Hippocampal formation (tissue), 2 donors: ENCODE data around the gene DRD4.

ENCODE experiments used
- DNase-seq, 2 donors: peaks; one replicate each; lab custom pipeline; 2025; lab: John Stamatoyannopoulos, UW

DRD4 gene

DNA sequence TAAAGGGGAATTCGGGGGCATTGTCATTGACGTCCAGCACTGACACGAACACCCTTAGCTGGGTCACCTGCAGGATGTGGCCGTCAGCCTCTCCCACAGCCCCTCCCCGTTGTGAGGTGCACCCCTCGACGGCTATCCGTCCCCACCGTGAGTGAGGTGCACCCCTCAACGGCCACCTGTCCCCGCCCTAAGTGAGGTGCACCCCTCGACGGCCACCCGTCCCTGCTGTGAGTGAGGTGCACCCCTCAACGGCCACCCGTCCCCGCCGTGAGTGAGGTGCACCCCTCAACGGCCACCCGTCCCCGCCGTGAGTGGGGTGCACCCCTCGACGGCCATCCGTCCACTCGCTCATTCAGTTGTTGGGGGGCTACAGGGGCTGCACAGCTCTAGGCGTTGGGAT is 15.2 kb upstream of the DRD4 start:
- no peak for DNase-seq

DNA sequence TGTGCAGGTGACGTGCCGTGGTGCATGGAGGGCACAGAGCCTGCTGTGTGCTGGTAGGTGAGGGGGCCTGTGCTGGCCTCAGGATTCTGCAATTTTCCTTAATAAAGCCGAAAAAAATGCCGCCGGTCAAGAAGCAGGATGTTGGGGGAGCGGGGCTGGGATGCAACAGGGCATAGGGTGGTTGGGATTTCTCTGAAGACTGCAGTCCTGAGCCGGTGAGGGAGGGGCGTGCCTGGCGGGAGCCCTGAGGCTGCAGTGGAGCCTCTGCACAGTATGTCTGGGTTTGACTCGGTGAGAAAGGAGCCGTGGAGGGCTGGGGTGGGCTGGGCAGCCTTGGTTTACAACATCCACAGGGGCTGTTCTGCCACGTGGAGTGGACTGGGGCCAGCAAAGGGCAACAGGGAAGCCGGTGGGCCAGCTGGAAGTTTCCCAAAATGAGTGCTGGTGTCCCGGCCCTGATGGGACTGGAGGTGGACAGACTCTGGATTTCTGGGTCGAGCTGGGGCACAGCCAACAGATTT is 13.7 kb upstream of the DRD4 start:
- DNase-seq: no peak

DNA sequence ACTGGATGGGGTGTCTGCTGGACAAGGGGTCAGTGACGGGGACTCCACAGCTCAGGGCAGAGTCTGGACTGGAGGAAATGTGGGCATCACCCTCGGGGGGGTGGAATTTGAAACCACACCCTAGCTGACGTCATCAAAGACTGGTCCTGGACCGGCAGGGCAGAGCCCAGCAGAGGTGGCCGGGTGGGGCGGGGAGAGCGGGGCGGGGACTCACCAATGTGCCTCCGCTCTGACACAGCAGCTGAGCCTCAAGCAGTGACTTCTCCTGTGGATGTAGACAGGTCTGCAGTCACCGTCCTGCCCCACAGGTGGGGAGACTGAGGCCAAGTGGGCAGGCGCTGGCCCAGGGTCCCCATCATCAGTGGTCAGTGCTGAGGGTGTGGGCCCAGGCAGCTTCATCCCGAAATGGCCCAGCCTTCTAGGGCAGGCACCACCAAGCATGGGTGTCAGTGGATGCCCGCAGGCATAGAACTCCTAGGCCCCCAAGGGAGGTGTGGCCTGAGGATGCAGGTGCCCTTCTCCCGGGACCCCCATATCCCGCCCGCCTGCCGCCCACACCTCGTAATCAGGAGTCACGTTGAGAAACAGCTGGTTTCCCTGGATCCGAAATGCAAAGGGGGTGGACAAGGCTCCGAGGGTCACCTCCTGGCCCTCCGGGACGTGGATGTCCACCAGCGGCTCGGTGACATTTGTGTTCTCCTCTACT is 12.9 kb upstream of the DRD4 start:
- no peak for DNase-seq

DNA sequence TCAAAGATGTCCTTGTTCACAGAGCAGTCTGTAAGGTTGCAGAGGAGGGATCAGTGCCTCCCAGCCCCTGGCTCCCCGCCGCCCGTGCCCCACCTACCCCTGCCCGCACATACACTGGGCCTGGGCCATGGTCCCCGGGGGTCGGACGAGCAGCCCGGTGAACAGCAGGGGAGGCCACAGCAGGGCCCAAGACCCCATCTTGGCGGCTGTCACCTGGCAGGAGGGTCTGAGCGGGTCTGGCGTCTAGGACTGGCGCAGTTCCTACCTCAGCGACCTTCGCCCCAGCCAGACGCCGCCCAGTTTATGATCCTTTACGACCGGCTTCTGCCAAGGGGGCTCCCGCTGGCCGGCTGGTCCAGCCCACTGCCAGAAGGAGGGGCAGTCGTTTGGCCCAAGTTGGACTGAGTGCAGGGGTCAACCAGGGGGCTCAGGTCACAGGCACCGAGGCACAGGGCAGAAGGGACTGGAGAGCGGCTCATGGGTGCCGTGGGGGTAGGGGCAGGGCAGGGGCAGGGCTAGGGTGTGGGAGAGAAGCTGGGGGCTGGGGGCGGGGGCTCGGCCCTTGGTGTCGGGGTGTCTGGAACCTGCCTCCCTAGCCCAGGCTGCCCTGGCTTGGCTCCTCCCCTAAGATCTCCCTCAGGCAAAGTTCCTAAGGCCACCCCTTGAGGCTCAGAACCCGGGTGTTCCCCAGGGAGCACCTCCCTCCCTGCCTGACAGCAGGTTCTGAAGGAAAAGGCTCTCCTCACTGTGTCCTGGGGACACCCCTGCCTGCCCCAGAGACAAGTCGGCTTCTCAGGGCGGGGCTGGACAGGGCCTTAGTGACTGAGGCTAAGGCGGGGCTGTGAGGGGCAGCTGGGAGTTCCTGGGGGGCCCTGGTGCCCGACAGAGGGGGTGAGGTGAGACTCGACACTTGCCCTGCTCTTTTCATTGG is 12.1 kb upstream of the DRD4 start, which contains the start of gene CDHR5:
TSS of gene CDHR5 (minus strand) at position 251 of the 931 bp plus-strand sequence. CDS start at position 198, 53 bp downstream.
- no peak for DNase-seq

DNA sequence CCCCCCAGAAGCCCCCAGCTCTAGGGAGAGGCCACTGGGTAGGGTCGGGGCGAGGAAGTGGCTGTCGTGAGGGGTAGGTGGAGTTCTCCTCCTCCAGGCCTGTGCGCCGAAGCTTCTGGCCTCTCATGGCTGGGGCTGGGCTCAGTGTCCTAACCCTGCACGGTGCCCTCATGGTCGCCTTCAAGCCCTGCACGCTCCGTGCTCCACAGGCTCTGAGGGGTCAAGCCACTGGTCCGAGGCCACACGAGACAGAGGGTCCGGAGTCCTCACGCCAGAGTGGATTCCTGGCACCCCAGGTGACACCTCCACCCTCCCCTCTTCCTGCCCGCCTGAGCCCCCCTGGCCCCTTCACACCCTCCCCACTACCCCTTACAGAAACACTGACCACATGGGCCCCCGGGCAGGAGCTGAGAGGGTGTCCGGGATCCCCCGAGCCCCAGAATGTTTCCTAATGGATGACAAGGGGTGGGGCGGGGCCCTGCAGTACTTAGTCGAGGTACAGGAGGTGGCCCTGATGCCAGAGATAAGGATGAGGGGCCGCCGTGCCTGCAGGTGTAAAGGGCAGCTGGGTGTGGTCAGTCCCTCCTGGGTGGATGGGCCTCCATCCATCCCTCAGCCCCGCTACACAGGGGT is 11.3 kb upstream of the DRD4 start:
- no peak for DNase-seq

DNA sequence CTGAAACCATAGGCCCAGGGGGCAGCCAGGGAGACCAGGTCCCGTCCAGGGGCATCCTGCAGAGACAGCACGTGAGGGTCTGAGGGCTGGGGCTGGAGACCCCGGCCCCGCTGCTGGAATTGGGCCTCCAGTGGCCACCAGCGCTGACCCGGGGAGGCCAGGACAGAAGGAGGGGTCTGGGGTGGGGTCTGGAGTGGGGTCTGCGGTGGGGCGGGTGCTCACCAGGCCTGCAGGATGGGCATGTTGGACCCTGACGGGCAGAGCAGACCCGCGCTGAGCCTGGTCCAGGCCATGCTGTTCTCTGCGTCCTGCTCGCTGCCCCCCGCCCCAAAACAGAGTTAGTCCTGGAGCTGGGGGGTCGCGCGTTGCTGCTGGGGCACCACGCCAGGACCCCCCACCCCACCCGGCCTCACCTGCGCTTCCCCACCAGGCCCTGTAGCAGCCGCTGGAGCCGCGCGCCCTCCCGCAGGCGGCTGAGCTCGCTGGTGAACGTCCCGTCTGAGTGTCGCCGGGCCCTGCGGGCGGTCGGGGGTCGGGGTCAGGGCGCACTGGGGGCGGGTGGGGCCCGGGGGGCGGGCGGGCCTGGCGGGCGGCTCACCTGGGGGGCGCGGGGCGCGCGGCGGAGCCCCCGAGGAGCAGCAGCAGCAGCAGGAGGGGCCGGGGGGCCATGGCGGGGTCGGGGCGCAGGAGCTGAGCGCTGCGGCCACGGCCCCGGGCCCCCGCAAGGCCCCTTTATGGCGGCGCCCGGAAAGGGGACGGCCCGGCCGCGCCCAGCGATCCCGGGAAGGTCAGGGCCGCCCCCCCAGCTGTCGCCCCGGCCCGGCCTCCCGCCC is 10.4 kb upstream of the DRD4 start, which contains the start of gene SCT:
TSS of gene SCT (minus strand) at position 707 of the 833 bp plus-strand sequence. CDS start at position 669, 38 bp downstream.
- no peak for DNase-seq

DNA sequence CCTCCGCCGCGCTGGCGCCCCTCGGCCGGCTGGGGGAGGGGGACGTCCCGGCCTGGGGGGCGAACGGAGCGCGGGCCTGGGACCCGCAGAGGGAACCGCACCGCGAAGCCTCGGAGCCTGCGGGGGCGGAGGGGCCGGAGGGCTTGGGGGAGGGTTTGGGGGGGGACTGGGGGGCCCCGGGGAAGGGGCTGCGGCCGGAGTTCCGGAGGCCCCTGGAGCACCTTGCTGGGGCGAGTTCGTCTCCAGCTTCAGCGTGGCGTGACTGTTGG is 9.8 kb upstream of the DRD4 start:
- no peak for DNase-seq

DNA sequence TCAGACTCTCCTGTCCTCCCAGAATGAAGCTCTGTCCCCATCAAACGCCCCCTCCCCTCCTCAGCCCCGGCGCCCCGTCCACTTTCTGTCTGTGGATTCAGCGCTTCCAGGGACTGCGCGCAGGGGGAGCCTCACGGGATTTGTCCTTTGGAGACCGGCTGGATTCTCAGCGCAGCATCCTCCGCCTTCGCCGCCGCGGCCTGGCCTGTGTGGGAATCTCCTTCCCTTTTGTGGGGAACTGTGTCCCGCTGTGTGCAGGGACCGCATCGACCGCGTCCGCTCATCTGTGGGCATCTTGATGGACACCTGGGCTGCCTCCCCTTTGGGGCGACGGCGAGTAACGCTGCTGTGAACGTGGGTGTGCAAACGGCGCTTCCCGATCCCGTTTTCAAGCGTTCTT is 9.0 kb upstream of the DRD4 start:
- no peak for DNase-seq

DNA sequence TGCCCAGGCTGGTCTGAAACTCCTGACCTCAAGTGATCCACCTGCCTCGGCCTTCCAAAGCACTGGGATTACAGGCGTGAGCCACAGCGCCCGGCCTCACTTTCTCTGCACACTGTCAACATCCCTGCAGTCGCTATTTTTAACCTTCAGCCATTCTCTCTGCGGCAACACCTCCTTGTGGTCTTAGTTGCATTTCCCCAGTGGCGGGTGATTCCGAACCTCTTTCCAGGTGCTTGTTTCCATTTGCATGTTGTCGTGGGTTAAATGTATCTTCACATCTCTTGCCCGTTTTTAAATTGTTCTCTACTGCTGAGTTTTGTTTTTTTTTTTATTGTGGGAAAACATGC is 7.9 kb upstream of the DRD4 start:
- no peak for DNase-seq

DNA sequence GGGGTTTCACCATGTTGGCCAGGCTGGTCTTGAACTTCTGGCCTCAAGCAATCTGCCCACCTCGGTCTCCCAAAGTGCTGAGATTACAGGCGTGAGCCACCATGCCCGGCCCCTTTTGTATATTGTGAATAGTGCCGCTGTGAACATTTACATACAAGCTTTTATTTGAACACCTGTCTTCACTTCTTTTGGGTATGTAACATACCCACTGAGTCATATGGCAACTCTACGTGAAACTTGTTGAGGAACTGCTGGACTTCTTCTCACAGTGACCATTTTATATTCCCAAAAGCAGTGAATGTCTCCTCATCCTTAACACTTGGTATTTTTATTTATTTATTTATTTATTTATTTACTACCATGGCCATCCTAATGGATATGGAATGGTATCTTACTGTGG is 6.2 kb upstream of the DRD4 start:
- no peak for DNase-seq

DNA sequence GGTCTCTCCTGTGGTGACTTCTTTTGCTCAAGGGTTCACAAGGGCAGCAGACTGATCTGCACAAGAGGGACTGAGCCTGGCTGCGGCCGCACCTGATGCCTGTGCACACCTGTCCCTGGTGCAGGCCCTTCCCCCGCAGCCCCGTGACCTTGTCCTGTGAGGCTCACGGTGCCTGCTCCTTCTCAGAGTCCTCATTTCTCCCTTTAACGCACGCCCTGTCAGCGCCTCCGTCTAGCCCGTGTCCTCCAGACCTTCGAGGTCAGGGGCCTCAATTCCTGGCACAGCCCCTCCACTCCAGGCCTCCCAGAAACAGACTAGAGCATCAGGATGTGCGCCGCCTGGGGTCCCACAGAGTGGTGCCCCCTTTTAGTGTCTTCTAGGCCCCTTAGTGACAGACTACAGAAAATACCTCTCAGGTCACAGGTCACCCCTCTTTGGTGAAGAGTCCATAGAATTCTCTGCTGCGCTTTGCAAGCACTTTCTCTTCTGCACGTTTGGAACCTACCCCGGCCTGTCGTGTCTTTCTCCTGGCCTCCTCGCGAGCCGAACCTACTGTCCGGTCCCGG is 1.0 kb upstream of the DRD4 start:
- no peak for DNase-seq

DNA sequence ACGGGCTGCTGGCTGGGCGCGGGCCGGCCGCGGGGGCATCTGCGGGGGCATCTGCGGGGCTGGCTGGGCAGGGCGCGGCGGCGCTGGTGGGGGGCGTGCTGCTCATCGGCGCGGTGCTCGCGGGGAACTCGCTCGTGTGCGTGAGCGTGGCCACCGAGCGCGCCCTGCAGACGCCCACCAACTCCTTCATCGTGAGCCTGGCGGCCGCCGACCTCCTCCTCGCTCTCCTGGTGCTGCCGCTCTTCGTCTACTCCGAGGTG is 194 bp downstream of the DRD4 start:
- DNase-seq: no peak

DNA sequence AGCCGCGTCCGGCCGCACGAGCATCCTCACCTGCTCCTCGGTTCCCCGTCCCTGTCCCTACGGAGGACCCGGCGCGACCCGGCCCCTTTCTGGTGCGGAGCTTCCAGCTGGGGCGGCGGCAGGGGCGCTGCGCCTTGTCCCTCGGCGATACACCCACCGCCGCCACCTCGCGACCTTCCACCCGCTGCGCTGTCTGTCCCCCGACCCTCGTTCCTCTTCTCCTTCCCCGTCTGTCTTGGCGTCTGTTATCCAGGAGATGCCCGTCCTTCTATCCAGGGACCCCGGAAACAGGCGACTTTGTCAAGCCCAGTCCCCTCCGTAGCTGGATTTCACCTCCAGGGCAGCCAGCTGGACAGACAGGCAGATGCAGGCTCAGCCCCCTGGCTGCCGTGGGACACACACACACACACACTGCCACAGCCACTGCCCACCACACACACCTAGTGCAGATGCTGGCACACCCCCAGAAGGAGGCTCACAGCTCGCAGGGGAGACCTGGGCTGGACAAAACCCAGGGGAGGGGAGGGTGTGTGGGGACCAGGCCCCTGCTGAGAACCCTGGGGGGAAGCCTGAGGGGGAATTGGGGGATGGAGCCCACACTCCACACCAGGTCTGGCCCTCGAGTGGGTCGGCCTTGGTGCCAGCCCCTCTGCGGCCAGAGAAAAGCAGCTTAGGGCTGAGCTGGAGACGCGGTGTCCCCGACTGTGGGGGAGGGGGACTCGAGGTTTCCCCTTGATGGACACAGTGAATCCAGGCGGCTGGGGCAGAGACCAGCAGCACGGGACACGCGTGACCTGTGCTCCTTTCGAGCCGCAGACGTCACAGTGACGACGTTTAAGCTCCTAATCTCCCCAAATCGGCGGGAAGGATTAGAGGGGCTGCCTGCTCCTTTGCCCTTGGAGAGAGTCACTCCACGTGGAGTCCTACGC is 788 bp downstream of the DRD4 start:
- DNase-seq: no peak

DNA sequence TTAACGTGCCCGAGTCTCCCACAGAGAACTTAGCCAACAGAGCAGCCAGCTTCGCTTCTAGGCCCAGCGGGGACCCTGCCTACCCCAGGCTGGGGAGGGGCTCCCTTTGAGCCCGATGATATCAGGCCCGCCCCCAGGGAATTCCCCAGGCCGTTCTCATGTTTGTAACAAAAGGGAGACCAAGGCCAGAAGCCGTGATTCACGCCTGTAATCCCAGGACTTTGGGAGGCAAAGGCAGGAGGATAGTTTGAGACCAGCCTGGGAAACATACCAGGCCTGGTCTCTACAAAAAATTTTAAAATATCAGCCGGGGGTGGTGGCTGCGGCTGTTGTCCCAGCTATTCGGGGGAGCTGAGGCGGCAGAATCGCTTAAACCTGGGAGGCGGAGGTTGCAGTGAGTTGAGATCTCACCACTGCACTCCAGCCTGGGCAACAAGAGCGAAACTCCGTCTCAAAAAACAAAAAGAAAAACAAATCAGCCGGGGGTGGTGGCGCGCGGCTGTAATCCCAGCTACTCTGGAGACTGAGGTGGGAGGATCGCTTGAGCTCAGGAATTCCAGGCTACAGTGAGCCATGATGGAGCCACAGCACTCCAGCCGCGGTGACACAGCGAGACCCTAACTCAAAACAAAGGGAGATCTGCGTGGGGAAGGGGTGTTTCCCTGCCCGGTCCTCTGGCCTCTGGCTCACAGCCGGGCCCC is 1.7 kb downstream of the DRD4 start:
- DNase-seq: no peak

DNA sequence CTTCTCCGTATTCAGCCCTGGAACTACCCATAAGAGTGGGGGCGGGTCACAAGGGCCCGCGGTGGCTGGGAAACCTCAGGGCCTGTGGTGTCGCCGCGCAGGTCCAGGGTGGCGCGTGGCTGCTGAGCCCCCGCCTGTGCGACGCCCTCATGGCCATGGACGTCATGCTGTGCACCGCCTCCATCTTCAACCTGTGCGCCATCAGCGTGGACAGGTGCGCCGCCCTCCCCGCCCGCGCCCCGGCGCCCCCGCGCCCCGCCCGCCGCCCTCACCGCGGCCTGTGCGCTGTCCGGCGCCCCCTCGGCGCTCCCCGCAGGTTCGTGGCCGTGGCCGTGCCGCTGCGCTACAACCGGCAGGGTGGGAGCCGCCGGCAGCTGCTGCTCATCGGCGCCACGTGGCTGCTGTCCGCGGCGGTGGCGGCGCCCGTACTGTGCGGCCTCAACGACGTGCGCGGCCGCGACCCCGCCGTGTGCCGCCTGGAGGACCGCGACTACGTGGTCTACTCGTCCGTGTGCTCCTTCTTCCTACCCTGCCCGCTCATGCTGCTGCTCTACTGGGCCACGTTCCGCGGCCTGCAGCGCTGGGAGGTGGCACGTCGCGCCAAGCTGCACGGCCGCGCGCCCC is 2.4 kb downstream of the DRD4 start:
- DNase-seq: no peak

DNA sequence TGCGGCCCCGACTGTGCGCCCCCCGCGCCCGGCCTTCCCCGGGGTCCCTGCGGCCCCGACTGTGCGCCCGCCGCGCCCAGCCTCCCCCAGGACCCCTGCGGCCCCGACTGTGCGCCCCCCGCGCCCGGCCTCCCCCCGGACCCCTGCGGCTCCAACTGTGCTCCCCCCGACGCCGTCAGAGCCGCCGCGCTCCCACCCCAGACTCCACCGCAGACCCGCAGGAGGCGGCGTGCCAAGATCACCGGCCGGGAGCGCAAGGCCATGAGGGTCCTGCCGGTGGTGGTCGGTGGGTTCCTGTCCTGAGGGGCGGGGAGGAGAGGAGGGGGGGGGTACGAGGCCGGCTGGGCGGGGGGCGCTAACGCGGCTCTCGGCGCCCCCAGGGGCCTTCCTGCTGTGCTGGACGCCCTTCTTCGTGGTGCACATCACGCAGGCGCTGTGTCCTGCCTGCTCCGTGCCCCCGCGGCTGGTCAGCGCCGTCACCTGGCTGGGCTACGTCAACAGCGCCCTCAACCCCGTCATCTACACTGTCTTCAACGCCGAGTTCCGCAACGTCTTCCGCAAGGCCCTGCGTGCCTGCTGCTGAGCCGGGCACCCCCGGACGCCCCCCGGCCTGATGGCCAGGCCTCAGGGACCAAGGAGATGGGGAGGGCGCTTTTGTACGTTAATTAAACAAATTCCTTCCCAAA is 3.1 kb downstream of the DRD4 start:
- no peak for DNase-seq

DNA sequence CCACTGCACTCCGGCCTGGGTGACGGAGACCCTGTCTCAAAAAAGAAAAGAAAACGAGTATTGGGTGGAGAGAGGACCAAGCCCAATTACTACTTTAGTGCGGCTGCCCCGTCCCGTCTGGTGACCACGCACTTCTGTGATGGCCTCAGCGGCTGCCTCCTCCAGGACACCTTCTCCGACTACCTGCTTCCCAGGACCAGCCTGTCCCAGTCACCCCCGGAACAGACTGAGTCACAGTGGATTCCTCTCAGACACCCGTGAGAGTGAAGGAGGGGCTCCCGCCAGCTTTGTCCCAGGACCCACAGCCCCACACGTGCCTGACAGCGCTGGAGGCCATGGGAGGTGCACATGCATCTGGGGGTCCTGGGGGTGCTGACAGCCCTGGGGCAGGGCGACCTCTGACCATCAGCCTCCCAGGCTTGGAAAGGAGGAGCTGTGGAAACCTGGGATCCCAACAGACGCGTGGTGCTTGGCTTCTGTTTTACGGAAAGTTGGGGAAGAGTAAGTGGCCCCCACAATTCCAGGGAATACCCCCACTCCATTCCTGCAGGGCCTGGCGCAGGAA is 4.8 kb downstream of the DRD4 start:
- no peak for DNase-seq

DNA sequence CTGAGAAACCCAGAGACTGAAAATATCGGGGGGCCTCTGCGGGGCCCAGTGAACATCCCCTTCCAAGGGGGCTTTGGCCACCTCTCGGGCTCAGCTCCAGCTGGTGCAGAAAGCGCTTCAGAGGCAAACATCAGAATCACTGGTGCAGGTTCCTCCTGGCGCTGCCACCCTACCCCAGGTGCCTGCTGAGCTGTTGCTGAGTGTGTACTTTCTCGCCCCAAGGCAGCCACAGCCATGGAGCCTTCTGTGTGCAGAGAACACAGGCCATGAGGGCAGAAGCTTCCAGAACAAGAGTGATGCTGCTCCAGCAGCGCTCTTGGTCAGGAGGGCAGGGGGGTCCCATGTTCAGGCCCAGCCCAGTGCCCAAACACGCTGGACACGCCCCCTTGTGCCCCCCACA is 6.3 kb downstream of the DRD4 start:
- DNase-seq: no peak
